K562 (cell line): ENCODE results near the gene CFAP58. TPM values are rescaled to one million over a fixed set of nuclear protein-coding genes. Genes with fewer than 3 reads are reported as not detected.

Experiments used
- ATAC-seq: fragments of 200-7000 bp; cut with Tn5 transposase; 3 replicates; pipeline ENCODE4 v1.9.1; 2020; ENCODE audit warnings: moderate library complexity
- BruUV-seq: library from RNA; stranded (reverse); fragments of 400-500 nt; replicated peaks from 2 replicates; lab custom pipeline; 2021; lab: Mats Ljungman, UMichigan
- CTCF ChIA-PET: fragments of 300-600 bp; formaldehyde crosslinking; extraction: SDS; loops from one replicate; lab custom pipeline; 2021; ENCODE audit warnings: low intra/inter-chr PET ratio; lab: Yijun Ruan, JAX
- POLR2A ChIA-PET: fragments of 300-600, 350-650 bp; sonication (Branson Sonifier 250); formaldehyde crosslinking; extraction: SDS; loops from one replicate; lab custom pipeline; 2021; ENCODE audit warnings: antibody characterized with exemption, inconsistent platforms; lab: Yijun Ruan, JAX
- DNase-seq, 4 experiments: peaks; one replicate each; pipeline versions ENCODE4 v3.0.0 to v3.0.0-alpha.2; 2011 to 2018; ENCODE audit warnings: low spot score in 3 of 4, mixed read lengths in 3 of 4; ENCODE audit errors: extremely low read depth in 1 of 4
- FAIRE-seq: peaks from 2 replicates; lab custom pipeline; 2011; peaks lifted over from hg19 to GRCh38; lab: Jason Lieb, UNC
- H2AFZ ChIP-seq: 2 replicates; pipeline ENCODE4 v1.6.0; 2011; ENCODE audit warnings: low read depth, low read length, control low read depth, inconsistent platforms
- H3K27ac ChIP-seq: fragments of 200-600 bp; 3 replicates; pipeline ENCODE4 v1.8.0; 2011; ENCODE audit warnings: low read depth, mild to moderate bottlenecking, control low read depth, inconsistent platforms, low read length, moderate library complexity, mixed read lengths; ENCODE audit errors: extremely low read depth
- H3K27me3 ChIP-seq, 2 experiments: fragments of 300-600 bp in 1 of 2; 2 replicates in 1 of 2; 3 replicates in 1 of 2; pipeline versions ENCODE4 v1.6.0 to v1.8.0; 2011; ENCODE audit warnings: inconsistent platforms in 2 of 2, low read length in 2 of 2, mild to moderate bottlenecking in 1 of 2, mixed read lengths in 1 of 2, moderate library complexity in 1 of 2; ENCODE audit not compliant: control insufficient read depth in 2 of 2, insufficient read depth in 2 of 2
- H3K36me3 ChIP-seq: fragments of 300-600 bp; 3 replicates; pipeline ENCODE4 v1.8.0; 2011; ENCODE audit warnings: mild to moderate bottlenecking, low read length, inconsistent platforms; ENCODE audit not compliant: control insufficient read depth, insufficient read depth
- H3K4me1 ChIP-seq, 2 experiments: fragments of 200-600 bp in 1 of 2; replicated peaks in 1 of 2; 2 replicates in 1 of 2; 3 replicates in 1 of 2; pipeline versions ENCODE4 v1.5.1 to v1.8.0; 2011; ENCODE audit warnings: inconsistent platforms in 2 of 2, low read length in 2 of 2, mild to moderate bottlenecking in 1 of 2, mixed read lengths in 1 of 2, moderate library complexity in 1 of 2; ENCODE audit not compliant: control insufficient read depth in 2 of 2, insufficient read depth in 2 of 2
- H3K4me2 ChIP-seq: 2 replicates; pipeline ENCODE4 v1.6.1; 2011; ENCODE audit warnings: low read length, control low read depth, inconsistent platforms, mixed read lengths; ENCODE audit not compliant: insufficient read depth
- H3K4me3 ChIP-seq: fragments of 200-600 bp; sonication (generic), shearing (Covaris generic); 2 replicates; pipeline ENCODE4 v1.5.1; 2016; ENCODE audit warnings: control low read depth, inconsistent platforms
- H3K79me2 ChIP-seq: fragments of 200-600 bp; 3 replicates; pipeline ENCODE4 v1.8.0; 2011; ENCODE audit warnings: low read length, inconsistent platforms; ENCODE audit not compliant: control insufficient read depth, insufficient read depth
- H3K9ac ChIP-seq, 2 experiments: 2 replicates each; pipeline versions ENCODE4 v1.6.0 to v1.6.1; 2011; ENCODE audit warnings: low read depth in 2 of 2, low read length in 2 of 2, control low read depth in 1 of 2, inconsistent platforms in 1 of 2, mild to moderate bottlenecking in 1 of 2, mixed read lengths in 1 of 2; ENCODE audit not compliant: insufficient read depth in 1 of 2
- H3K9me1 ChIP-seq: one replicate; pipeline ENCODE4 v1.6.0; 2011; ENCODE audit warnings: inconsistent platforms, mild to moderate bottlenecking, low read length, moderate library complexity; ENCODE audit not compliant: control insufficient read depth, insufficient read depth
- H3K9me3 ChIP-seq: replicated peaks from 2 replicates; pipeline ENCODE4 v1.5.1; 2011; ENCODE audit warnings: low read depth, low read length, inconsistent platforms; ENCODE audit not compliant: control insufficient read depth, insufficient read depth
- H4K20me1 ChIP-seq: replicated peaks from 2 replicates; pipeline ENCODE4 v1.6.1; 2011; ENCODE audit warnings: low read length, inconsistent platforms, mixed read lengths; ENCODE audit not compliant: control insufficient read depth, insufficient read depth
- DACH1 ChIP-seq: fragments of 450-650 bp; IDR thresholded peaks from 2 replicates; pipeline ENCODE4 v1.6.1; 2018; ENCODE audit not compliant: partially characterized antibody
- NFRKB ChIP-seq: fragments of 450-650 bp; IDR thresholded peaks from 2 replicates; pipeline ENCODE4 v1.6.1; 2016; ENCODE audit warnings: low read depth
- NRF1 ChIP-seq, 2 experiments: fragments of 450-650 bp; IDR thresholded peaks in 1 of 2; conservative IDR thresholded peaks in 1 of 2; 2 replicates each; pipeline ENCODE4 v1.6.1; 2014; ENCODE audit warnings: mild to moderate bottlenecking in 2 of 2
- ZNF24 ChIP-seq: fragments of 450-650 bp; IDR thresholded peaks from 2 replicates; pipeline ENCODE4 v1.6.1; 2016
- WGBS: fragments of 100-300 bp; shearing (Covaris generic); methylation state at CpG from one replicate; pipeline ENCODE4 v1.1.6; 2016; ENCODE audit warnings: low coverage, mixed read lengths; ENCODE audit not compliant: insufficient coverage; ENCODE audit errors: missing lambda C conversion rate; 5-methylcytosine and 5-hydroxymethylcytosine counted together
- in situ Hi-C: fragments of 300-500 bp; cut with MboI; formaldehyde crosslinking; loops from 4 replicates; pipeline ENCODE4 v1.15.0; 2018; ENCODE audit warnings: inconsistent platforms, mixed read lengths
- intact Hi-C: fragments of 100-400 bp; cut with micrococcal nuclease; formaldehyde crosslinking; loops from 2 replicates; pipeline ENCODE4 v1.14.2; 2022
- polyA plus RNA-seq, 8 experiments: library from polyadenylated mRNA; depleted of rRNA in 4 of 8; stranded (reverse) in 5 of 8; unstranded in 3 of 8; fragments of >200 nt; fragmentation: Nextera tagmentation in 2 of 8; fragmentation: Illumina TruSeq in 1 of 8; extraction: Ambion mirVana in 2 of 8; extraction: Trizol in 1 of 8; gene quantifications; 2 replicates each; pipeline versions ENCODE4 v1.2.1 to v1.2.3, GENCODE V29; 2011 to 2014; ENCODE audit warnings: inconsistent platforms in 1 of 8, missing spikeins in 1 of 8
- total RNA-seq, 7 experiments: library from RNA; depleted of rRNA in 6 of 7; stranded (reverse); fragments of >200 nt in 6 of 7; fragmentation: Illumina TruSeq in 2 of 7; extraction: Trizol in 2 of 7; gene quantifications; 2 replicates each; pipeline versions ENCODE4 v1.2.1 to v1.2.3, GENCODE V29; 2011 to 2021; ENCODE audit warnings: low replicate concordance in 1 of 7
- TF ChIP-seq, protein P1 (sequence below): fragments of 450-650 bp; IDR thresholded peaks from 2 replicates; pipeline ENCODE4 v1.6.1; 2018; ENCODE audit not compliant: partially characterized antibody
- TF ChIP-seq, protein P2 (sequence below): fragments of 450-650 bp; IDR thresholded peaks from 2 replicates; pipeline ENCODE4 v1.6.1; 2017; ENCODE audit warnings: antibody characterized with exemption, mild to moderate bottlenecking
- TF ChIP-seq, protein P3 (sequence below), 2 experiments: fragments of 450-650 bp; IDR thresholded peaks; 2 replicates each; pipeline ENCODE4 v1.6.1; 2018; ENCODE audit warnings: mild to moderate bottlenecking in 2 of 2, low read depth in 1 of 2; ENCODE audit not compliant: partially characterized antibody in 2 of 2

CFAP58 gene
- total and polyA plus RNA-seq, 9 of the 15 experiments (the other 6 are each of a cell fraction or from before 2014, with no cell fraction given) = 0.08 to 2.0 (median 0.71) TPM

DNA sequence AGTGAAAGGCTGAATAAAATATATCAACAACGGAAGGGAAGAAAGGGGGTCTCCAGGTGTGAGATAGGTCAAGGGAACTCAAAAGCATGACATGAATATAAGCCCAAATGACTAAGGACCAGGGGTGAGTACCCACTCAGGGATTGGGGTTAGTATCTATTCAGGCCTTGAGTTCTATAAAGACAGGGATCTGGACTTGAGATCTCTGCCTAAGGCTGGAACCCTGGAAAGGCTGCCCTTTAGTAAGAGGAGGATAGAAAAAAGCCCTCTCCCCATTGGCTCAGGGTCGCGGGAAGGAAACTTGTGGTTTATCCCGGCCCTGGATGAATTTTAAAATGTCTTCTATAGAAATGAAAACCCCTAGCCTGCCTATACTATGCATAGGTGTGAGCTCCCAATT, 13.0 kb upstream of the CFAP58 start:
- ChIA-PET POLR2A (interaction anchor here (1.1 kb wide), 1 partner anchor 11 kb away, joined by 3 read pairs; no protein-coding TSS in a partner anchor), CTCF (no interaction called here)
- Histone ChIP-seq H3K4me1 (peaks cover 4 to 30% of the 10 kb centered on the region in 2 experiments), H3K9ac (peak overlapping the region; percentile 79 to 87; a peak in 3 of 4 replicates), H3K27me3 (no peaks in the 10 kb centered on the region), H3K9me1 (no peaks in the 10 kb centered on the region), H3K36me3 (peaks cover 5% of the 10 kb centered on the region; the same call in 2 of the 3 replicates), H3K9me3 (no peaks in the 10 kb centered on the region), H2AFZ (peak overlapping the region; percentile 72), H3K4me2 (peak overlapping the region; percentile 91), H3K79me2 (peaks cover 64% of the 10 kb centered on the region), H3K27ac (peak overlapping the region; percentile 98), H3K4me3 (peak overlapping the region; percentile 98; the same call in 1 of the 2 replicates), H4K20me1 (no peaks in the 10 kb centered on the region)
- WGBS = 3% methylated on average over 4 of the region's 4 CpGs
- DNase-seq (peak in 2 of 4 experiments; percentile 37 to 44), FAIRE-seq (no peak), ATAC-seq (peak; percentile 6; the same call in 1 of the 3 replicates)
- in situ Hi-C loops (loop anchor here (10.0 kb wide), 1 partner anchor 46 kb away; no protein-coding TSS in a partner anchor), intact Hi-C loops (no loop called here)
- BruUV-seq = no TSS peak
- TF ChIP-seq, protein P1, sequence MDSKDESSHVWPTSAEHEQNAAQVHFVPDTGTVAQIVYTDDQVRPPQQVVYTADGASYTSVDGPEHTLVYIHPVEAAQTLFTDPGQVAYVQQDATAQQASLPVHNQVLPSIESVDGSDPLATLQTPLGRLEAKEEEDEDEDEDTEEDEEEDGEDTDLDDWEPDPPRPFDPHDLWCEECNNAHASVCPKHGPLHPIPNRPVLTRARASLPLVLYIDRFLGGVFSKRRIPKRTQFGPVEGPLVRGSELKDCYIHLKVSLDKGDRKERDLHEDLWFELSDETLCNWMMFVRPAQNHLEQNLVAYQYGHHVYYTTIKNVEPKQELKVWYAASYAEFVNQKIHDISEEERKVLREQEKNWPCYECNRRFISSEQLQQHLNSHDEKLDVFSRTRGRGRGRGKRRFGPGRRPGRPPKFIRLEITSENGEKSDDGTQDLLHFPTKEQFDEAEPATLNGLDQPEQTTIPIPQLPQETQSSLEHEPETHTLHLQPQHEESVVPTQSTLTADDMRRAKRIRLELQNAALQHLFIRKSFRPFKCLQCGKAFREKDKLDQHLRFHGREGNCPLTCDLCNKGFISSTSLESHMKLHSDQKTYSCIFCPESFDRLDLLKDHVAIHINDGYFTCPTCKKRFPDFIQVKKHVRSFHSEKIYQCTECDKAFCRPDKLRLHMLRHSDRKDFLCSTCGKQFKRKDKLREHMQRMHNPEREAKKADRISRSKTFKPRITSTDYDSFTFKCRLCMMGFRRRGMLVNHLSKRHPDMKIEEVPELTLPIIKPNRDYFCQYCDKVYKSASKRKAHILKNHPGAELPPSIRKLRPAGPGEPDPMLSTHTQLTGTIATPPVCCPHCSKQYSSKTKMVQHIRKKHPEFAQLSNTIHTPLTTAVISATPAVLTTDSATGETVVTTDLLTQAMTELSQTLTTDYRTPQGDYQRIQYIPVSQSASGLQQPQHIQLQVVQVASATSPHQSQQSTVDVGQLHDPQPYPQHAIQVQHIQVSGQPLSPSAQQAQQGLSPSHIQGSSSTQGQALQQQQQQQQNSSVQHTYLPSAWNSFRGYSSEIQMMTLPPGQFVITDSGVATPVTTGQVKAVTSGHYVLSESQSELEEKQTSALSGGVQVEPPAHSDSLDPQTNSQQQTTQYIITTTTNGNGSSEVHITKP = no peak
- TF ChIP-seq NFRKB = 0 out of 2 replicates have a peak, but pooled peaks have one; percentile 3
- TF ChIP-seq, protein P2, sequence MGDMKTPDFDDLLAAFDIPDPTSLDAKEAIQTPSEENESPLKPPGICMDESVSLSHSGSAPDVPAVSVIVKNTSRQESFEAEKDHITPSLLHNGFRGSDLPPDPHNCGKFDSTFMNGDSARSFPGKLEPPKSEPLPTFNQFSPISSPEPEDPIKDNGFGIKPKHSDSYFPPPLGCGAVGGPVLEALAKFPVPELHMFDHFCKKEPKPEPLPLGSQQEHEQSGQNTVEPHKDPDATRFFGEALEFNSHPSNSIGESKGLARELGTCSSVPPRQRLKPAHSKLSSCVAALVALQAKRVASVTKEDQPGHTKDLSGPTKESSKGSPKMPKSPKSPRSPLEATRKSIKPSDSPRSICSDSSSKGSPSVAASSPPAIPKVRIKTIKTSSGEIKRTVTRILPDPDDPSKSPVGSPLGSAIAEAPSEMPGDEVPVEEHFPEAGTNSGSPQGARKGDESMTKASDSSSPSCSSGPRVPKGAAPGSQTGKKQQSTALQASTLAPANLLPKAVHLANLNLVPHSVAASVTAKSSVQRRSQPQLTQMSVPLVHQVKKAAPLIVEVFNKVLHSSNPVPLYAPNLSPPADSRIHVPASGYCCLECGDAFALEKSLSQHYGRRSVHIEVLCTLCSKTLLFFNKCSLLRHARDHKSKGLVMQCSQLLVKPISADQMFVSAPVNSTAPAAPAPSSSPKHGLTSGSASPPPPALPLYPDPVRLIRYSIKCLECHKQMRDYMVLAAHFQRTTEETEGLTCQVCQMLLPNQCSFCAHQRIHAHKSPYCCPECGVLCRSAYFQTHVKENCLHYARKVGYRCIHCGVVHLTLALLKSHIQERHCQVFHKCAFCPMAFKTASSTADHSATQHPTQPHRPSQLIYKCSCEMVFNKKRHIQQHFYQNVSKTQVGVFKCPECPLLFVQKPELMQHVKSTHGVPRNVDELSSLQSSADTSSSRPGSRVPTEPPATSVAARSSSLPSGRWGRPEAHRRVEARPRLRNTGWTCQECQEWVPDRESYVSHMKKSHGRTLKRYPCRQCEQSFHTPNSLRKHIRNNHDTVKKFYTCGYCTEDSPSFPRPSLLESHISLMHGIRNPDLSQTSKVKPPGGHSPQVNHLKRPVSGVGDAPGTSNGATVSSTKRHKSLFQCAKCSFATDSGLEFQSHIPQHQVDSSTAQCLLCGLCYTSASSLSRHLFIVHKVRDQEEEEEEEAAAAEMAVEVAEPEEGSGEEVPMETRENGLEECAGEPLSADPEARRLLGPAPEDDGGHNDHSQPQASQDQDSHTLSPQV = peak; percentile 74
- TF ChIP-seq ZNF24 = peak; percentile 60; the same call in 1 of the 2 replicates
- no peak for TF ChIP-seq DACH1
- TF ChIP-seq NRF1 (conservative IDR thresholded peaks at IDR 0.05 in 1 of 2, IDR thresholded peaks at IDR 0.05 in 1 of 2) = 0 out of 4 replicates have a peak, but pooled peaks of 1 of the 2 experiments have one; percentile 10
- TF ChIP-seq, protein P3, sequence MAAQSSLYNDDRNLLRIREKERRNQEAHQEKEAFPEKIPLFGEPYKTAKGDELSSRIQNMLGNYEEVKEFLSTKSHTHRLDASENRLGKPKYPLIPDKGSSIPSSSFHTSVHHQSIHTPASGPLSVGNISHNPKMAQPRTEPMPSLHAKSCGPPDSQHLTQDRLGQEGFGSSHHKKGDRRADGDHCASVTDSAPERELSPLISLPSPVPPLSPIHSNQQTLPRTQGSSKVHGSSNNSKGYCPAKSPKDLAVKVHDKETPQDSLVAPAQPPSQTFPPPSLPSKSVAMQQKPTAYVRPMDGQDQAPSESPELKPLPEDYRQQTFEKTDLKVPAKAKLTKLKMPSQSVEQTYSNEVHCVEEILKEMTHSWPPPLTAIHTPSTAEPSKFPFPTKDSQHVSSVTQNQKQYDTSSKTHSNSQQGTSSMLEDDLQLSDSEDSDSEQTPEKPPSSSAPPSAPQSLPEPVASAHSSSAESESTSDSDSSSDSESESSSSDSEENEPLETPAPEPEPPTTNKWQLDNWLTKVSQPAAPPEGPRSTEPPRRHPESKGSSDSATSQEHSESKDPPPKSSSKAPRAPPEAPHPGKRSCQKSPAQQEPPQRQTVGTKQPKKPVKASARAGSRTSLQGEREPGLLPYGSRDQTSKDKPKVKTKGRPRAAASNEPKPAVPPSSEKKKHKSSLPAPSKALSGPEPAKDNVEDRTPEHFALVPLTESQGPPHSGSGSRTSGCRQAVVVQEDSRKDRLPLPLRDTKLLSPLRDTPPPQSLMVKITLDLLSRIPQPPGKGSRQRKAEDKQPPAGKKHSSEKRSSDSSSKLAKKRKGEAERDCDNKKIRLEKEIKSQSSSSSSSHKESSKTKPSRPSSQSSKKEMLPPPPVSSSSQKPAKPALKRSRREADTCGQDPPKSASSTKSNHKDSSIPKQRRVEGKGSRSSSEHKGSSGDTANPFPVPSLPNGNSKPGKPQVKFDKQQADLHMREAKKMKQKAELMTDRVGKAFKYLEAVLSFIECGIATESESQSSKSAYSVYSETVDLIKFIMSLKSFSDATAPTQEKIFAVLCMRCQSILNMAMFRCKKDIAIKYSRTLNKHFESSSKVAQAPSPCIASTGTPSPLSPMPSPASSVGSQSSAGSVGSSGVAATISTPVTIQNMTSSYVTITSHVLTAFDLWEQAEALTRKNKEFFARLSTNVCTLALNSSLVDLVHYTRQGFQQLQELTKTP (IDR thresholded peaks at IDR 0.05; ENCODE audit: low read depth in 1 of 2, partially characterized antibody in 2 of 2) = peak in 1 of 2 experiments; percentile 11
